CD4-positive, alpha-beta T cell treated with Interleukin-4 for 1 hour (primary cell): ENCODE results near the gene OTUB1.
"Not testable (repeated sequence)": the region's sequence is repeated elsewhere in the genome, so short reads cannot be mapped to it uniquely, and the experiment has no call there.

ENCODE experiments used
- DNase-seq, 2 donors: peaks; one replicate each; pipeline ENCODE4 v3.0.0-alpha.2; 2020 to 2022

OTUB1 gene

GRCh38 chr11:64026575-64027205 lies 40.5 kb downstream of the OTUB1 start:
- no peak for DNase-seq

DNA sequence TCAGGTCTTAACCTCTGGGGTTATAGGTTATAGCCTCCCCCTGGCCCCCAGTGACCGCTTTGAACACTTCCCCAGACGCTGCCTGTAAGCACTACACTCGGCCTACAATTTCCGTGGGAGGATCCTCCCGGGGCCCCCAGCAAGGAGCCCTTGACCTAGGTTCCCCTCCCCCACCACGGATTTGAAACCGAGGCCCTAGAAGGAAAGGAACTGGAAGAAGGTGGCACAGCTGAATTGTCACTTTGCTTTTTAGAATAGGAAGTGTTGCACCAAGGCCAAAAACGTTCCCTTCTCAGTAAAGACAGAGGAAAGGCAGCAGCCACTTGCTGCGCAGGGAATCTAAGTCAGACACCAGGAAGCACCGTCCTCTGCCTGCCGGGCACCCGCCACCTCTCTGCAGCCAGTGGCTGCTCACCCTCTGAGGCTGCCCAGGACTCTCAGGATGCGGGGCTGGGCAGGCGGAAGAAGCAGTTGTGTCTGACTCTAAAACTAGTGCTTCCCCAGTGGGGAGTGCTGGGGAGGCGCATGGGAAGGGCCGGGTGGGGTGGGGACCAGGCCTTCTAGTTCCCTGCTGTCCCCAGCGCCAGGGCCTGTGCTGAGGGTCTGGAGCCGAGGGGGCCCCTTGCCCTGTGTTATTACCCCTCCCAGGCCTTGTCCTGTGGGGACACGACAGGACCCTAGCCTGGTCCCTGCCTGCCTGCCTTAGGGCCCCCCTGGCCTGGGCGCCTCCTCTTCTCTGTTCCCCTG lies 41.6 kb downstream of the OTUB1 start:
- DNase-seq = no peak

DNA sequence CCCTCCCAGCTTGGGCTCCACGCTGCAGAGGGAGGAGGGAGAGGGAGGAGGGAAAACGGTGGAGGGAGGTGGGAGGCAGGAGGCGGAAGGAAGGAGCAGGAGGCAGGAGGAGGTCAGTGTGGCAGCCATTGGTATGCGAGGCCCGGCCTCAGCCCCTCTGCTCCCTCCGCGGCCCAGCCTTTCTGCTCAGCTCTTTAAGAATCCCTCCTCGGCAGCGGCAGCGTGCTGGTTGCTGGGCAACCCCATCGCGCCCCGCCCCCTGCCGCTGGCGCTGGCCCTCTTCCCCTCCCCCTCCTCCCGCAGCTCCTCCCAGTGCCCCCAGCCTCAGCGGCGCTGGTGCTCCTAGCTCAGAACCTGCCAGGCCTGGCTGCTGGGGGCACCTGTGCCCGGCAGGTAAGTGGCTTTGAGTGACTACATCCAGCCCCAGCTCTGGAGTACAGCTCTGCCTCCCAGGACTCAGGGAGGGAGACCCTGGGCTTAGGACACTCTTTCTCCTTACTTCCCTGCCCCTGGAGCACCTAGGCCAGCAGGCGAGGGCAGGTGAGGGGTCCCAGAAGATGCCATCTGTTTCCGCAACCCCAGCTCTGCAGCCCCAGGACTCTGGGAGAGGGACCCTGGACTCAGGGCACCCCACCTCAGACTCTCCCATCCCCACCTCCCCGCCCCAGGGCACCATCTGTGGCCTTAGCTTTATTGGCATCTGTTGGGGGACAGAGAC lies 42.3 kb downstream of the OTUB1 start:
- DNase-seq = no peak

DNA sequence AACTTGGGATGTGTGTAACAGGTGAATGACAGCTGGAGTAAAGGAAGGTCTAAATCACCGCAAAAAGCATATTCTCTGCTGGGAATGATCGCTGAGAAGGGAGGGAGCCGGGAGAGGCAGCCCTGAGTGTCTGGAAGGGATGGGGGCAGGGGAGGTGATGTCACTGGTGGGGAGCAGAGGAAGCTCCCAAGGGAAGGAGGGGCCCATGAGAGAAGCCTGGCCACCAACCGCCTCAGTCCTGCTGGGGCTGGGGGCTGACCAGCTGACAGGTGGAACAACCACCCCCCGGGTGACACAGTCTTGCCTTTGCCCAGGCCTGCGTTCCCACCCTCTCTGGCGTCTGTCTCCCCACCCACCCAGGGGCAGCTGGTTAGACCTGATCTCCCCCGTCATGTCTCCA lies 43.5 kb downstream of the OTUB1 start:
- DNase-seq = no peak

GRCh38 chr11:64031001-64031400 lies 44.8 kb downstream of the OTUB1 start:
- no peak for DNase-seq

GRCh38 chr11:64032050-64032449 lies 45.8 kb downstream of the OTUB1 start:
- no peak for DNase-seq

DNA sequence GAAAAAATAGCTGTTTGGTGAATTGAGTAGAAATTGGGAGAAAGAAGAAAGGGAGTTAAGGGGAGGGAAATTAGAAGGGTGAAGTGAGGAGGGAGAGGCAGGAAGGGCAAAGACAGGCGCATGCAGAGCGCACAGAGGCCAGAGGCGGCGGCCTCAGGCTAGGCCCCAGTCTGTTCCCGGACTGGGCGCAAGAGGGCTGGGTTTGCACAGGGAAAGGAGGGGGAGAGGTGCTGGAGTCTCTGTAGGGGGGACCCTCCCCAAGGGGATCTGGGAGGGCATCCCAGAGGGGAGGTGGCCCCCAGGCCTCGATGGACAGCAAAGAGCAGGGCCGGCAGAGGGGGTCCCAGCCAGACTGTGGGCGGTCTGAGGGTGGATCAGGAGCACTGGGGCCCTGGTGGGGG lies 48.2 kb downstream of the OTUB1 start:
- no peak for DNase-seq

DNA sequence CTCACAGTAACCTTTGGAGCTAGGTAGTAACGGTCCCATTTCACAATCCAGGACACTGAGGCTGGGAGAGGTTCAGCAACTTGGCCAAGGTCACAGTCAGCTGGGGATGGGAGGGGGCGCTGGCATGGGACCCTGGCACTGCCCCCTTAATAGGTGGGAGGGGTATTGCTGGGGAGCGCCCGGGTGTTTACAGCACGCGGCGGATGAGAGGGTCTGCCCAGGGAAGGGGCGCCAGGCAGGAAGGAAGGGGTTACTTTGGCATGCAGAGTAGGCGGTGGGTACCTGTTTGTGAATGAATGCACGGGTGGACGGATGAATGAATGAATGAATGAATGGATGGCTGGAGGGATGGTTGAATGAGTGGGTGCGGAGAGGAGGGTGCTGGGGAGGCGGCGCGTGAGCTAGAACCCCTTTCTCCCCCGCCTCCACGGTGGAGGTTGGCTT lies 48.9 kb downstream of the OTUB1 start:
- DNase-seq = no peak

- no peak for DNase-seq
These were observed 49.3 kb downstream of the OTUB1 start, which contains the start of gene FLRT1 for GRCh38 chr11:64035576-64035975. FLRT1 (plus strand) TSS chr11:64035931; CDS start chr11:64116268, 80,337 bp downstream.

GRCh38 chr11:64036087-64037026 lies 50.1 kb downstream of the OTUB1 start:
- no peak for DNase-seq

DNA sequence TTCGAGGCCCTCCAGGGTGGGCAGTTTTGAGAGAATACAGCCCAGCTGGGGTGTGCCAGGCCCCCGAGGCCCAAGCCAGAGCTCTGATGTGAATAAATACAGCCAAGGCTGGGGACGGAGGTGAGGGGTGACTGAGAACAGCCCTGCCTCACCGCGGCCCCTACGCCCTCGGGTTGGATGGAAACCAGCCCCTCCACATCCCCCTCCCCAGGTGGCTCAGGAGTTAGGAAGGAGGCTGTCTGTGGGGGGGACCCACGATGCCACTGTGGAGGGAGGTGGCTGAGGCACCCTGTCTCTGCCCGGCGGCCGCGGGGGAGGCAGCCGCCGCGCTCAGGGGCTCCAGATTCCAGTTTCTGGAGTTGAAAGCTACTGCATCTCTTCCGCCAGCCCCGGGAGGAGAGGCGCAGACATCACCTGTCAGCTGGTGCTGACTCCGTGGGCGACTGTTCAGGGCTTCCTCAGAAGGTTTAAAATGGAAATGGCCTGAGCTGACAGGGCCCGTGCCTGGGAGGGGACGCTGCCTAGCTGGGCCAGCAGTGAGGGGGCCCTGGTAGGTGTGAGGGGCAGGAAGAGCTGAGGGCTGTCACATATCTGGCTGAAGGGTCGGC lies 50.9 kb downstream of the OTUB1 start:
- no peak for DNase-seq

- DNase-seq = no peak
These were observed 52.3 kb downstream of the OTUB1 start for GRCh38 chr11:64038500-64038899.

GRCh38 chr11:64039012-64039665 lies 52.9 kb downstream of the OTUB1 start:
- no peak for DNase-seq

DNA sequence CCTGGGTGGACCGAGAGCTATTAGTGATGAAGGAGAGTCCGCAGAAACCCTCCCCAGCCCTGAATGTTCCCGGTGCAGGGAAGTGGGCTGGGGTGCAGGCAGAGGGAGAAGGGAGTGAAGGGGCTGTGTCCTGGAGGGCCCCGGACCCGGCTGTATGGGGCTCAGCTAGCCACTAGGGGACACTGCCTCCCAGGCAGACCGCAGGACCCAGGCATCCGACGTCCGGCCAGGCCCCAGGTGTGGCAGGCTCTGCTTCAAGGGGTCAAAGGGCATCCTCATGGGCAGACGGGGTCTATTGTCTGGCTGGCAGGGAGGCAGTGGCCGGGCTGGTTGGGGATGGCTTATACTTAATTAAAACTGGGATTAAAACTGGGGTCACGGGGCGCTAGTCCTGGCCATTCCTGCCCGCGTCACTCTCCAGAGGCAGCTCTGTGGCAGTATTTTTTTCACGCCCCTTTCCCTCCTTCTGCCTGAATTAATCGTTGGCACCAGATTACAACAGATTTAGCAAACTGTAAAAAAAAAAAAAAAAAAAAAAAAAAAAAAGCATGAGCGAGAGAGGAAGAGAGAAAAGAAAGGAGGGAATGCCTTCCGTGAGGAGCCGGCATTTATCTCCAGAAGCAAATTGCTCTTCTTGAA lies 54.6 kb downstream of the OTUB1 start:
- DNase-seq = no peak

DNA sequence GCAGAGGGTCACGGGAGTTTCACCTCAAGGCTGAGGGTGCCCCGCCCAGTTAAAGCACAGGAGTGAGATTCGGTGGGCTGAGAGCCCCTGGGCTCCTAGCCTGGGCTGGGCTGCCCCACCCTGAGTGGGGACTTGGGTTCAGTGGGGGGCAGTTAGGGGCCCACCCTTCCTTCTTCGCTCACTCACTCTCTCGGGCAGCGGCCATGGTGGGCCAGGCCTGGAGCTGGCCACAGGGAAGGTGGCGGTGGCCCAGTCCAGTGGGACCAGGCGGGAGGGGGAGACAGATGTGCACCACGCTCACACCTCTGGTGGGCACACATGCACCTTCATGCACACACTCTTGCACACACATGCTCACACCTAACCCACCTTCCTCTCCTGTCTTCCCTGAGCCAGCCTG lies 55.6 kb downstream of the OTUB1 start:
- no peak for DNase-seq

GRCh38 chr11:64042301-64042700 lies 56.1 kb downstream of the OTUB1 start:
- no peak for DNase-seq

DNA sequence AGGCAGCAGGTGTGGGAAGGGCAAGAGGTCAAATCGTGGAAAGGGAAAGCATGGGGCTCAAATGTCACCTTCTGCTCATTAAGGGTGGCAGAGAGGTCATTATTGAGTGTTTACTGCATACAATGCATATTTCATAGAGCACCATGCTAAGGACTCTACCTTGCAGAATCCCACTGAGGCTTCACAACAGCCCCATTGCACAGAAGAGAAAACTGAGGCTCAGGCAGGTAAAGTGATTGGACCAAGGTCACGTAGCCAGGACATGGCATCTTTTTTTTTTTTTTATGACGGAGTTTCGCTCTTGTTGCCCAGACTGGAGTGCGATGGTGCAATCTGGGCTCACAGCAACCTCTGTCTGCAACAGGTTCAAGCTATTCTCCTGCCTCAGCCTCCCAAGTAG lies 57.3 kb downstream of the OTUB1 start:
- DNase-seq = no peak

- no peak for DNase-seq
These were observed 58.6 kb downstream of the OTUB1 start for GRCh38 chr11:64044730-64045393.

DNA sequence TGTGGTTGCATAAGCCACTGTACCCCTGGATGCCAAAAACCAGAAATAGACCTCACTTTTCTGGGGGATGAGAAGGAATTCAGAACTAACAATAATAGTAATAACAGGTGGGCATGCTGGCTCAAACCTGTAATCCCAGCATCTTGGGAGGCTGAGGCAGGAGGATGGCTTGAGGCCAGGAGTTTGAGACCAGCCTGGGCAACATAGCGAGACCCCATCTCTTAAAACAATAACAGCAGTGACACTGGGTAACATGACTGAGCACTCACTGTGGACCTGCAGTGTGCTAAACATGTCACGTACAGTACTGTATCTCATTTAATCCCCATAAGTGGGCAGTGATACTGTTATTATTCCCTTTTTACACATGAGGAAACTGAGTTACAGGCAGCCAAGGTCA lies 59.5 kb downstream of the OTUB1 start:
- DNase-seq = no peak

- not testable (repeated sequence) for DNase-seq
These were observed 61.1 kb downstream of the OTUB1 start for GRCh38 chr11:64047373-64047772.
